GM19099 (cell line): ENCODE results near the gene KIF22.

Source experiments
- POLR2A ChIP-seq: IDR thresholded peaks from 3 replicates; pipeline ENCODE4 v1.6.1; 2011; ENCODE audit warnings: low read depth; ENCODE audit not compliant: insufficient read length; ENCODE audit errors: extremely low read depth

Gene KIF22

GRCh38 chr16:29816694-29817441, 26.3 kb downstream of the KIF22 start:
- TF ChIP-seq POLR2A, result no peak

- TF ChIP-seq POLR2A, result no peak
Measured at GRCh38 chr16:29818082-29818481, 27.5 kb downstream of the KIF22 start.

- TF ChIP-seq POLR2A, result no peak
Measured at GRCh38 chr16:29819506-29819905, 29.0 kb downstream of the KIF22 start.

- TF ChIP-seq POLR2A, result peak; percentile 64
Measured at GRCh38 chr16:29820271-29820701, 29.7 kb downstream of the KIF22 start, which contains the start of gene MVP. Gene MVP (plus strand): TSS chr16:29820462. CDS start chr16:29830550, 10,088 bp downstream.

- TF ChIP-seq POLR2A, result peak; percentile 74
Measured at GRCh38 chr16:29820730-29821642, 30.4 kb downstream of the KIF22 start.

GRCh38 chr16:29821643-29822115, 31.1 kb downstream of the KIF22 start:
- no peak for TF ChIP-seq POLR2A

- no peak for TF ChIP-seq POLR2A
Measured at GRCh38 chr16:29824589-29825144, 34.1 kb downstream of the KIF22 start.

- no peak for TF ChIP-seq POLR2A
Measured at GRCh38 chr16:29825145-29826044, 34.8 kb downstream of the KIF22 start.

GRCh38 chr16:29826342-29826695, 35.8 kb downstream of the KIF22 start:
- no peak for TF ChIP-seq POLR2A

GRCh38 chr16:29830774-29831173, 40.2 kb downstream of the KIF22 start:
- no peak for TF ChIP-seq POLR2A

- TF ChIP-seq POLR2A, result no peak
Measured at GRCh38 chr16:29831490-29831889, 40.9 kb downstream of the KIF22 start.

- TF ChIP-seq POLR2A, result no peak
Measured at GRCh38 chr16:29834079-29834478, 43.5 kb downstream of the KIF22 start.

- no peak for TF ChIP-seq POLR2A
Measured at GRCh38 chr16:29835926-29836325, 45.4 kb downstream of the KIF22 start.

- TF ChIP-seq POLR2A, result no peak
Measured at GRCh38 chr16:29836623-29837022, 46.1 kb downstream of the KIF22 start.
